ENCODE data around the gene TMEM120B.

- TF ChIP-seq NFRKB (IDR thresholded peaks at IDR 0.05) (no peak), PKNOX1 (IDR thresholded peaks at IDR 0.05) (no peak), BHLHE40 (IDR thresholded peaks at IDR 0.05; ENCODE audit: borderline replicate concordance) (no peak), SUZ12 (IDR thresholded peaks at IDR 0.05) (no peak), SP1 (IDR thresholded peaks at IDR 0.05) (no peak), FOXA1 (IDR thresholded peaks at IDR 0.05) (no peak), ARNT (IDR thresholded peaks at IDR 0.05) (no peak), FOXM1 (IDR thresholded peaks at IDR 0.05; ENCODE audit: borderline replicate concordance) (no peak), L3MBTL2 (conservative IDR thresholded peaks at IDR 0.05) (no peak), FOXK2 (IDR thresholded peaks at IDR 0.05) (no peak), ELF4 (IDR thresholded peaks at IDR 0.05) (no peak), LEF1 (IDR thresholded peaks at IDR 0.05; ENCODE audit: borderline replicate concordance) (no peak), ZNF384 (IDR thresholded peaks at IDR 0.05) (no peak)
These were observed 102.7 kb downstream of the TMEM120B start for GRCh38 chr12:121815263-121815662.
